Measurements from ENCODE around the gene GRAMD1B.
"Not testable (repeated sequence)": the region's sequence is repeated elsewhere in the genome, so short reads cannot be mapped to it uniquely, and the experiment has no call there.

GRAMD1B gene

DNA sequence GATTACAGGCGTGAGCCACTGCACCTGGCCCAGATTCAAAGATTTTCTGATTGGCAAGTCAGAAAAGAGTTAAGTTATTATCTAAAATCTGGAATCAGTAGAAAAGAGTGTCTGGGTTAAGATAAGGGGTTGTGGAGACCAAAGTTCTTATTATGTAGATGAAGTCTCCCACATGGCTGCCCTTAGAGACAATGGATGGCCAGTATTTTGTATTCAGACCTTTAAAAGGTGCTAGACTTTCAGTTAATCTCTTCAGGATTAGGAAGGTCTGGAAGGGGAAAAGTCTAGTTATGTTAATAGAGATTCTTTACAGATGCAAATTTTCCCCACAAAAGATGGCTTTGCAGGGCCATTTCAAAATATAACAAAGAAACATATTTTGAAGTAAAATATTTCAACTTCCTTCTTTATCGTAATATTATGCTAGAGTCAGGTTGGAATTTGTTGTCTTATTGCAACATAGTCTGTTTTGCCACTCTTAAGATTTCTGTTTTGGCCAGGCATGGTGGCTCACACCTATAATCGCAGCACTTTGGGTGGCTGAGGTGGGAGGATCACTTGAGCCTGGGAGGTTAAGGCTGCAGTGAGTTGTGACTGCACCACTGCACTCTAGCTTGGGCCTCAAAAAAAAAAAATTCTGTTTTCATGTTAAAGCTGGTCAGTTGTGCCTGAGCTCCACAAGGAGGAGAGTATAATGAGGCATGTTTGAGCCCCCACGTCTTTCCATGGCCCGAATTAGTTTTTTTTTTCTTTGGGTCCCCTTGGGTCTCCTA, 14.0 kb downstream of the GRAMD1B start:
- no peak for DNase-seq (ENCODE audit: low read depth)

DNA sequence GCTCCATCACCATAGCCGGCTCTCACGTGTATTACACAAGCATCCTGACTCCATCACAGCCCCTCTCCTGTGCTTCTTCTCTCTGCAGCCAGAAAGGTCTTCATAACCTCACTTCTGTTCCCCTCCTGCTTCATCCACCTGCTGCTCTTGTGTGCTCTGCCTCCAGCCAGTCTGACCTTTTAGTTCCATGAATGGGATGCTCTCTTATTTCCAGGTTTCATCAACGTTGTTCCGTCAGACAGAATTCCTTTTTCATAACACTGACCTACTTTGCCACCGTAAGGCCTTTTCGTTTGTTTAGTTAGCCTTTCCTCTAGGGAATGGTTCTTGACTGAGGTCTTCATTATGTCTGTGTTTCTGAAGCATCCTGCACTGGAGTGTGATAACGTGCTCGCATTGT, 18.8 kb downstream of the GRAMD1B start:
- no peak for DNase-seq (ENCODE audit: low read depth)

DNA sequence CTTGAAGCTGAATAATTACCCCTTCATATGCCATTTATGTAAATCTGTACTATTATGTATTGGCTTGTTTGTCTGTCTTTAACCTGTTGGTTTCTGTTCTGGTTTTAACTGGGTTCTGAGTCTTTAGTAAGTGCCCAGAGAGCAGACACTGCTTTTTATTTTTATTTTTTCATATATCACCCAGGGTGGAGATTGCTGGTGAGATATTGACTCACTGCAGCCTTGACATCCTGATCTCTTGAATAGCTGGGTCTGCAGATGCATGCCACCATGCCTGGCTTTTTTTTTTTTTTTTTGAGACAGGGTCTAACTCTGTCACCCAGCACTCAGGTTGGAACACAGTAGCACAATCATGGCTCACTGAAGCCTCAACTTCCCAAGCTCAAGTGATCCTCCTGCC, 19.4 kb downstream of the GRAMD1B start:
- DNase-seq (ENCODE audit: low read depth), result no peak

DNA sequence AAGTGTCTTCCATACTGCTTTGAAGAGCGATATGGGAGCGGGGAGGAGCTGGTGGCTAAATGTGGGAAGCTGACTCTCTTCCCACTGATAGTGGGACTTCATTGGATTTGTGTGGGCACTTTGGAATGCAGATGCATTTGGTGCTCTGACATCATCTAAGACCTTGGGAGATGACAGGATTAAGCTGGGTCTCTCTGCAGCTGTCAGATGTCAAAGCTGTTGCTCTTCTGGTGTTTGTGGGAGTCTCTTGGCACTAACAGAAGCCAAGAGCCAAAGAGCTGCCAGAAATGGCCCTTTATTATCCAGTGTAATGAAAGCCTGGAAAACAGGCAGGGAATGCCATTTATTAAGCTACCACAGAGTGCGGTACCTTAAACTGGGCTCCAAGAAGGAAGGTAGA, 20.6 kb downstream of the GRAMD1B start:
- DNase-seq (ENCODE audit: low read depth), result no peak

DNA sequence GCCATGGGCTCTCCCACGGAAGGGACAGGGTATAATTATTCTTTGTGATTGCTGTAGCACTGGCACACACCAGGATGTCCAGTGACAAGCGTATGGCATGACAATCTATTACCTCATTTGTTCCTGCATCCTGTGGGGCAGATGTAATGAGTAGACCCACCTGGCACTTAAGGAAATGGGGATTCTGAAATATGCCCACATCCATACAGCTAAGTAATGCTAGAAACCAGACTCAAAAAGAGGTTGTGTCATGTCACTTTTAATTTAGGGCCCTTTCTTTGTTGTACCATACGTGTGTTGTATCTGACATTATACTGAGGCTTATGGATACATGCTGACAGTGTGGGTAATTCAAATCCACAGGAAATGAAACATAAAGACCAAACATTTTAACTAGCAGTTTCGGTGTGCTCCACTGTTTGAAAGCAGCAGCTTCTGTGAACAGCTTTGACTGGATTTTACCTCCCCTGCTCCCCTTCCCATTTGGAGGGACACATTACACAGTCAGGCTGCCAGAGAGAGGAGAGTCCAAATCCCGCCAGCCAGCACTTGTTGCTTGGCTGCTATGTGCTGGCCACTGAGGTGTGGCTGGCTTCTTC, 21.2 kb downstream of the GRAMD1B start:
- no peak for DNase-seq (ENCODE audit: low read depth)

DNA sequence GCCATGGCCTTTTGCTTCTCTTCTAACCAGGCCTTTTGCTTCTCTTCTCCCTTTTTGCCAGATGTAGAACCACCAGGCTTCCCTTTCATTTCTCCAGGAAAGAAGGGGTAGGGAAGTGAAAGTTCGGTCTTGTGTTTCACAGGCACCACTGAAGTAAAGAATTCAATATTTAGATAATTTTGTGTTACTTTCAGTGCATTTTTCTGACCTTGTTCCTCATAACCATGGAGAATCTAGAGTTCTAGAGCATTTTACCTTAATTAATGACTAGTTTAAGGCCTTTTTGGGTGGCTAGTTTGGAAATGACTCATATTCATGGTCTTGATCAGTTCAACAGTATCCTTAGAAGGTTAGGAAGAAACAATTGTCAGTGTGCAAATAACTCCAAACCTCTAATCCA, 22.7 kb downstream of the GRAMD1B start:
- DNase-seq (ENCODE audit: low read depth), result no peak

DNA sequence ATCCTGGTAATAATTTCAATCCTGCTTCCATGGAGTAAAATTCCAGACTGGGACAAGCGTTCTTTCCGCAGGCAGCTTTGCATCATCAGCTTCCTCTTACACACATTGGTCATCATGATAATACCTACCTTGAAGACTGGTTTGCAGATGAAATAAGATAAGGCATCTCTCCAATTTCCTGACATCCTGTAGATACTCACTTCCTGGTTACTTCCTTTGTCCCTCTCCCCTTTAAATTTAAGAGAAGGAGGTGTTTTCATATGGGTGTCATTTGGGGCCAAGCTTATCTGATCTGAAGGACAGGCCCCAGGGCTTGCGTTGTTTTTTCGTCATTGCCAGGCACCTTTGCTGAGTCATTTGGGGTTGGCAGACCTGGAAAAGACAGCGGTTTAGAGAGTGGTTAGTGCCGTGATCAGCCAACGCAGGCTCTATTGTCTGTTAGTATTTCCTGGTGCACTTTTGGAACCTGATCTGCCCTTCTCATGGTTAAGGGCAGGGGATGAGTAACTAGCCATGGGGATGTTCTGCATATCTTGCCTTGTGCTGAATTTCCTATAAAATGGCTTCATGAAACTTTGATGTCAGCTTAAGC, 24.1 kb downstream of the GRAMD1B start:
- peak; percentile 27 for DNase-seq (ENCODE audit: low read depth)

DNA sequence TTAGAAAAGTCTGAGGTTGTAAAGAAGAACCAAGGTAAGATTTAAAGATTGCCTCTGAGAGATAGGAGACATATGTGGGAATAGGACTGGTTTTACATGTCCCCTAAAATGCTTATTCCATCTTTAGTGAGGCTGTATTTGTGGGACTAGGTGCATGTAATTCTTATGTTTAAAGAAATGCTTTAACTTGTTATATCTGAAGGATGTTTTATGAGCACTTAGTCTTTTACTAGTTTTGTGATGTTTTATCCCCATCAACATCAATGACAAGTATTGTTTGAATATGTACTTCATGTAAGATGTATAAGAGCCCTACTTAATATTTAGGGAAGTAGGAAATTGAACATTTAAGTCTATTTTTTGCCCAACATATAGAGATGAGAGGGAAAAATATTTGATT, 24.7 kb downstream of the GRAMD1B start:
- DNase-seq (ENCODE audit: low read depth), result no peak

DNA sequence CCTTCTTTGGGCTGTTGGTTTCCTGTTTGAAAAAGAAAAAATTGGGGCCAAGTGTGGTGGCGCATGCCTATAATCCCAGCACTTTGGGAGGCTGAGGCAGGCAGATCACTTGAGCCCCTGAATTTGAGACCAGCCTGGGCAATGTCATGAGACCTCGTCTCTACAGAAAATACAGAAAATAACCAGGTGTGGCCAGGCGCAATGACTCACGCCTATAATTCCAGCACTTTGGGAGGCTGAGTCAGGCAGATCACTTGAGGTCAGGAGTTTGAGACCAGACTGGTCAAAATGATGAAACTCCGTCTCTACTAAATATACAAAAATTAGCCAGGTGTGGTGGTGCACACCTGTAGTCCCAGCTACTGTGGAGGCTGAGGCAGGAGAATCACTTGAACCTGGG, 26.4 kb downstream of the GRAMD1B start:
- not testable (repeated sequence) for DNase-seq (ENCODE audit: low read depth)

DNA sequence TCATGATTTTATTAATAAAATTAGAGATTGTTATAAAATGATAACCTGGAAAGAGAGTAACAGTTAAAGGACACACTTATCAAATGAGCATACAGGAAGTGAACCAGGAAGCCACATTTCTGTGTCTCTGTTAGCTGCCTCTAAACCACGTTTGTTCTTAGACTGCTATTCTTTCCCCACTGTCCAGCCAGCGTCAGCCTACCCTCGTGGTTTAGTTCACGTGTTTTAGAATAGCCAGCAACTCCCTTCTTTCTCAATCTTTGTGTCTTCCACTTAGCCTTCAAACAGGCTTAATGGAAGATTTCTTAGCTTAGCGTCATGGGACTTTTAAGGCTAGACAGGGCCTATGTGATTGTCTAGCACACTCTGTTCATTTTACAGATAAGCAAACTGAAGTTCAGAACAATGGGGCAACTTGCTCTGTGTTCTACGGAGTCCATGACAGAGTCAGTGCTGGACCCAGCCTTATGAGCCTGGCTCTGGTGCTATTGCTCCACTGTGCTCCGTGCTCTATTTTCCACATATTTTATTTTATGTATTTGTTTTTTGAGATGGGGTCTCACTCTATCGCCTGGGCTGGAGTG, 27.2 kb downstream of the GRAMD1B start:
- peak; percentile 22 for DNase-seq (ENCODE audit: low read depth)

DNA sequence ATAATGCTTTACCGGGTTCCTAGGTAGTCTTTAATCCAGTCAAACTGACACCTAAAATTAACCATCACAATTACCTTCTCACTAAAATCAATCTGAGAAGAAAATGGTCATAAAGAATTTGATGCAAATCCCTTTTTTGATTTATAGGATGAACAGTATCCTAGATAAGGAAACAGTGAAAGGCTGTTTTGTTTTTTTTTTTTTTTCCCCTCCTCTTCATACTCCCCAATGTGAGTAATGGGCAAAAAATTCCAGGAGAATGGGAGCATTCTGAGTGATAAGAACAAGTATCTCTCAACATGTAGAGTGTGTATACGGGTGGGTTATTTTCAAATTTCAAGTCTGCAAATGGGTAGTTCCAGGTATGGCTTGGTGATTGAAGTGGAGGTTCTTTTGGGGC, 28.4 kb downstream of the GRAMD1B start:
- DNase-seq (ENCODE audit: low read depth), result no peak

DNA sequence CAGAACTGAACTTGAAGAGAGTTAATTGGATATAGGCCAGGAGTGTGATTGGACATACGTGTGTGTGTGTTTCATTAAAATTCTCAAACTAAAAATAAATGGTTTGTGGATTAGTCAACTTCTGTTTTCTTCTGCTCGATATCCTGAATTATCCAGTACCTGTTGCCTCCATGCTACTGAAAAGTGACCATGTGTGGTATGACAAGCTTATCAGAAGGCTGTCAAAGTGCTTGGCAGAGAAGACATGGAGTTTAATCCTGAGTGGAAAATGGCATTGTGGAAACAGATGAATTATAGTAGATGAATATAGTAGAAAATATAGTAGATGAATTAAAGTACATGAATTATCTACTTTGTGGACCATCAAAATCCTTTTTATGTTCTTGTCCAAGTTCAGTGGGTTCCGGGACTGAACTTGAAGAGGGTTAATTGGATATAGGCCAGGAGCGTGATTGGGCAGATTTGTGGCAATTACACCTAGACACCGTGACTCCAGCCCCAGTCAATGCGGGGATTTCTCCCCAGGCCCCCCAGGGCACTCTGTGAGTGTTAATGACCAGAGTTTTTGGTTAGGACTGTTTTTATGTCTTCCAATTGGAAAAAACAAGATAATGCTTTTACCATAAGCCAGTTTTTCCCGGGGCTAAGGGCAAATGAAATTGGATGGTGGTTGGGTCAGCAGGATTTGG, 30.1 kb downstream of the GRAMD1B start:
- no peak for DNase-seq (ENCODE audit: low read depth)

DNA sequence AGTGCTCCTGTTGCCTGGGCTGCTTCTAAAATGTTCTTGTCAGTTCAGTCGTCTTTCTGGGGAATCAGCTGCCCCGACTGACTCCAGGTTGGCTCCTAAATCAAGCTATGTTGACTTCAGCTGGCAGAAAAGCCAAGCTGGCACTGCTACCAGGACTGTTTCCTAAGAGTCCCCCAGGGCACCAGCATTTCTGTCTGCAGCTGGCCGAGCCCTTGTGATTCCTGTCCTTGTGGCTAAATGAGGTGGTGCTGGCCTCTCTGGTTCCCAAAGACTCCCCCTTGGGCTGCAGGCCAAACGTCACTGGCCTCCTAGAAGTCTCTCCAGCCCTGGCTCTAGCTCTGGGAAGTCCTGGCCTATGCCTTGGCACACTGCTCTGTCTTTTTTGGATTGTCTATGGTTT, 31.1 kb downstream of the GRAMD1B start:
- DNase-seq (ENCODE audit: low read depth), result no peak

DNA sequence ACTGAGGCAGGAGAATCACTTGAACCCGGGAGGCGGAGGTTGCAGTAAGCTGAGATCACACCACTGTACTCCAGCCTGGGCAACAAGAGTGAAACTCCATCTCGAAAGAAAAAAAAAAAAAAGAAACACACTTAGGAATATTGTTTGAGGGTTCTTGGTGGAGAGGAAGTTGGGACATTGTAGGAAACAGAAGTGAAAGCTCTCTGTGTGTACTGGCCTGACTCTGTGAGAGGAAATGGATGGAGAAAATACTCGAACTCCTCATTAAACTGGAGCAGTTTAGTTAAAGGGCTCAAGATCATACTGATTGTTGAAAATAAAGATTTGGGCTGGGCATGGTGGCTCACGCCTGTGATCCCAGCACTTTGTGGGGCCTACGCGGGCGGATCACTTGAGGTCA, 35.6 kb downstream of the GRAMD1B start:
- DNase-seq (ENCODE audit: low read depth), result not testable (repeated sequence)

DNA sequence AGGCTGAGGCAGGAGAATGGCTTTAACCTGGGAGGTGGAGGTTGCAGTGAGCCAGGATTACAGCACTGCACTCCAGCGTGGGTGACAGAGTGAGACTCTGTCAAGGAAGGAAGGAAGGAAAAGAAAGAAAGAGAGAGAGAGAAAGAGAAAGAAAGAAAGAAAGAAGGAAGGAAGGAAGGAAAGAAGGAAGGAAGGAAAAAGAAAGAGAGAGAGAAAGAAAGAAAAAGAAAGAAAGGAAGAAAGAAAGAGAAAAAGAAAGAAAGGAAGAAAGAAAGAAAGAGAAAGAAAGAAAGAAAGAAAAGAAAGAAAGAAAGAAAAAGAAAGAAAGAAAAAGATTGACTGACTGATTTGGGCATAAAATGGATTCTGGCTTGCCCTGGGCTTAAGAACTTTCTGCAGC, 36.1 kb downstream of the GRAMD1B start:
- DNase-seq (ENCODE audit: low read depth), result not testable (repeated sequence)

DNA sequence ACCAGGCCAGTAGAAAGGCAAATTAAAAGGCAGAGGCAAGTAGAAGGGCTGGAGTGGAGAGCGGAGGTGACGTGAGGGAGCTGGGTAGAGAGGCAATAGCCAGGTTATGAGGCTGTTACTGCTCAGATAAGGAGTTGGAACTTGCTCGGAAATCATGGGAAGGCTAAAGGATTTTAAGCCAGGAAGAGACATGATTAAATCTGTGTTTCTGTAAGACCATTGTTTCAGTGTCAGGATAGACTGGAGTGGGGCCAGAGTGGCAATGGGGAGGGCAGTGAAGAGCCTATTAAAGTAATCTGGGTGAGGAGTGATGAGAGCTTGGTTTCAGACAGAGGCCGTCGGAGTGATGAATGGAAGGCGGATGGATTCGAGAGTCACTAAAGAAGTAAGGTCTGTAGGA, 39.0 kb downstream of the GRAMD1B start:
- DNase-seq (ENCODE audit: low read depth), result no peak

DNA sequence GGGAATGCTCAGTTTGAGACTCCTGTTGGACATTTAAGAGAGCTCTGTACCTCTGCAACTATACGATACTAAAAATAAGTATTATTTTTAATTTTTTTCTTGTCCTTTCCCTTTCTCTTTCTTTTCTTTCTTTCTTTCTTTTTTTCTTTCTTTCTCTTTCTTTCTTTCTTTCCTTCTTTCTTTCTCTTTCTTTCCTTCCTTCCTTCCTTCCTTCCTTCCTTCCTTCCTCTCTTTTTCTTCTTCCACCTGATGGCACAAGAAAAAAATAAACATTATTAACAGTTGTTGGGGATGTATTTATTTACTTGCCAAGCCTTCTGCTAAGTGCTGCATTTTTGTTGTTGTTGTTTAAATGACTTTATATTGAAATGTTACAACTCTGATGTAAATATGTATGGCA, 39.5 kb downstream of the GRAMD1B start:
- DNase-seq (ENCODE audit: low read depth), result no peak

DNA sequence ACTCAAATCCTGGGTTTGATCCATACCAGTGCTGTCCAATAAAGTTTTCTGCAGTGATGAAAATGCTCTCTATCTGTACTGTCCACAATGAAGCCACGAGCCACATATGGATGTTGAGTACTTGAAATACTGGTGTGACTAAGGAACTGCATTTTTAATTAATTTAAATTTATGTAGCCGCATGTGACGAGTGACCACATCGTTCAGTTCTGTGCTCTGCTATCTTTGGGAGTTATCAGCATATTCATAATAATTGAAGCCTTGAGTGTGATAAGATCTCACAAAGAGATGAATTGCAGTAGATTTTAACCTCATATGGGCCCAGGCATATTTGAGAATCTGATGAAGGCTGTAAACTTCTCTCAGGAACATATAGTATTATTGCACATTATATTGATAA, 40.8 kb downstream of the GRAMD1B start:
- no peak for DNase-seq (ENCODE audit: low read depth)

DNA sequence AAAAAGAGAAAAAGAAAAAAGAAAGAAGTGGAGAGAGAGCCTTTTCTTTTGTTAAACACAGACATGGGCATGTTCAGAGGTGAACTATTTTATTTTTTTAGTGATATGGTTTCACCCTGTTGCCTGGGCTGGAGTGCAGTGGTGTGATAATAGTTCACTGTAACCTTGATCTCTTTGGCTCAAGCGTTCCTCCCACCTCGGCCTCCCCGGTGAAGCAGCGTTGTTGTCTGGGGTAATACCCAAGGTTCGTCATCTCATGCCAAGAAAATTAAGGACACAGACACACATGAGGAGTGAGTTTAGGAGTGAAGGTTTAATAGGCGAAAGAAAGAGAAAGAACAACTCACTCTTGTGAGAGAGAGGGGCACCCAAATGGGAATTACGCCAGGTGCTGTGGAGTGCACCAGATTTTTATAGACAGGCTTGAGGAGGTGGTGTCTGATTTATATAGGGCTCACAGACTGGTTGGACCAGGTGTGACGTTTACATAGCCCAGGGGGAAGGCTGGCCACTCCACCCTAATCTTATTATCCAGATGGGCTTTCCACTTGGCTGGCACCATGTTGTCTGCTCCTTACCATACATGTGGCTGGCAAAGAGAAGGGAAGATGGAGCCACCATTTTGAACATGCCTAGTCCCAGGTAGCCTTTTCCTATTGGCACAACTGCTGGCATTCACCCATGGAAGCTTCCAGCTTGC, 42.3 kb downstream of the GRAMD1B start:
- no peak for DNase-seq (ENCODE audit: low read depth)

DNA sequence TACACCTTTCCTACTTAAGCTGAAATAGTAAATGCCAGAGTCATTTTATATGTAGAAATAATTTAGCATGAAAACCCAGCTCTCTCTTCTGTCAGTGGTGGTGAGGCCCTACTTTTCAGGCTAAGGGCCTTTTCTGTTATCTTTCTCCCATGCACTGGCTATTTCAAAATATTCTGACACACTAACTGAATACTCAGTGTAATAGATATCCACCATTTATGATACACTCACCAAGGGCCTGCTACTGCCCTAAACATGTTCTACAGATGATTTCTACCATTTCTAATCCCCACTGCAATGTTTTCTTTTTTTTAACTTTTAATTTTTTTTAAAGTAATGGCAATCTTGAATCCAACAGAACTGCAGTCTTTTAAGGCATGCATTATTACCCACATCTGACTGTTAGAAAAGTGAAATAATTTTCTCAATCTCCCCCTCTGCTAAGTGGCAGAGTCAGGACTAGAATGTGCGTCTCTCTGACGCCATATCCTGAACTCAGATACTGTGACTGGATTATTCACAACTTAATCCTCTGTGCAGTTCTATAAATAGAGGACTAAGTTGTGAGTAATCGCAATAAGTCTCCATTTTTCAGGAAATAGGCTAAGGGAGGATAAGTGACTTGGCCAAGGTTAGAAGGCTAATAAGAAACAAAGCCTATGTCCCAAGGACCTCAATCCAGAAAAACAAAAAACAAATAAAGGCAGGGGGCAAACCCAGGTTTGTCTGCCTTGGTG, 44.0 kb downstream of the GRAMD1B start:
- DNase-seq (ENCODE audit: low read depth), result peak; percentile 96

DNA sequence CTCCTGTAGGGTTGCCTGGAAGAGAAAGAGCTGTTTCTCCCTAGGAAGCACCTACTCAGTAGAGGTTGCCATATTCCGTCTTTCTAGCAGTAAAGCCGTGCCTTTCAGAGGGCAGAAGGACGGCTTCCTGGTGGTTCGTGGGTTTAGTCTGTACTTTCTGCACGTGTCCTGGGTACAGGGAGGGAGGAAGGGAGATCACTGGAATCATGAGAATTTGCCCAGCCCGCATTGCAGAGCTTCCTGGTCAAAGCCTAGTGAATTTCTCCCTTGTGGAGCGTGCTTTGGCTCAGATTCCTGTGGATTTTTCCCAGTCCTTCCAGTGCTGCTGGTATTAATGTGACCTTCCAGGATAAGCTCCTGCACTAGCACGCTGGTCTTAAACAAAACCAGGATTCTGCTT, 44.9 kb downstream of the GRAMD1B start:
- peak; percentile 57 for DNase-seq (ENCODE audit: low read depth)

Measured in iris pigment epithelial cell (primary cell).